MM.1S (cell line): ENCODE results near the gene MAML3.

Experiments
- DNase-seq: peaks from one replicate; pipeline ENCODE4 v3.0.0-alpha.2; 2015
- H2AFZ ChIP-seq: fragments of 300-600 bp; sonication (generic); 2 replicates; pipeline ENCODE4 v1.6.0; 2016; ENCODE audit warnings: antibody characterized with exemption, low read length
- H3F3A ChIP-seq: fragments of 300-600 bp; sonication (generic); 2 replicates; pipeline ENCODE4 v1.6.1; 2016; ENCODE audit warnings: mild to moderate bottlenecking, antibody characterized with exemption, low read length, moderate library complexity, mixed read lengths; ENCODE audit not compliant: insufficient read depth
- H3K27ac ChIP-seq: fragments of 300-600 bp; sonication (generic); 2 replicates; pipeline ENCODE4 v1.5.1; 2016; ENCODE audit warnings: mild to moderate bottlenecking, low read length
- H3K27me3 ChIP-seq: fragments of 300-600 bp; sonication (generic); replicated peaks from 2 replicates; pipeline ENCODE4 v1.6.0; 2016; ENCODE audit warnings: low read length; ENCODE audit not compliant: insufficient read depth
- H3K36me3 ChIP-seq: fragments of 300-600 bp; sonication (generic); replicated peaks from 2 replicates; pipeline ENCODE4 v1.6.1; 2016; ENCODE audit warnings: mild to moderate bottlenecking, low read length, mixed read lengths; ENCODE audit not compliant: insufficient read depth
- H3K4me1 ChIP-seq: fragments of 300-600 bp; sonication (generic); 2 replicates; pipeline ENCODE4 v1.6.1; 2016; ENCODE audit warnings: low read length, mixed read lengths
- H3K4me2 ChIP-seq: fragments of 300-600 bp; sonication (generic); 2 replicates; pipeline ENCODE4 v1.6.0; 2016; ENCODE audit warnings: low read depth, low read length
- H3K4me3 ChIP-seq: fragments of 300-600 bp; sonication (generic); 2 replicates; pipeline ENCODE4 v1.5.1; 2016; ENCODE audit warnings: low read length, mixed read lengths
- H3K79me2 ChIP-seq: fragments of 300-600 bp; sonication (generic); 2 replicates; pipeline ENCODE4 v1.6.1; 2016; ENCODE audit warnings: mixed run types, low read length, mixed read lengths
- H3K9ac ChIP-seq: fragments of 300-600 bp; sonication (generic); 2 replicates; pipeline ENCODE4 v1.6.1; 2016; ENCODE audit warnings: low read length, mixed read lengths
- H3K9me2 ChIP-seq: fragments of 300-600 bp; sonication (generic); replicated peaks from 2 replicates; pipeline ENCODE4 v1.6.1; 2016; ENCODE audit warnings: mild to moderate bottlenecking, low read length, mixed read lengths; ENCODE audit not compliant: insufficient read depth
- H3K9me3 ChIP-seq: fragments of 300-600 bp; sonication (generic); replicated peaks from 2 replicates; pipeline ENCODE4 v1.6.1; 2016; ENCODE audit warnings: mild to moderate bottlenecking, low read length, mixed read lengths; ENCODE audit not compliant: insufficient read depth
- H4K20me1 ChIP-seq: fragments of 300-600 bp; sonication (generic); 2 replicates; pipeline ENCODE4 v1.6.1; 2016; ENCODE audit warnings: mild to moderate bottlenecking, low read length, moderate library complexity, mixed read lengths; ENCODE audit not compliant: insufficient read depth
- CTCF ChIP-seq: fragments of 300-600 bp; sonication (generic); IDR thresholded peaks from 2 replicates; pipeline ENCODE4 v1.5.1; 2016; ENCODE audit warnings: antibody characterized with exemption, low read length, mixed read lengths
- EZH2 ChIP-seq: fragments of 300-600 bp; sonication (generic); optimal IDR thresholded peaks from 2 replicates; pipeline ENCODE3; 2017; ENCODE audit warnings: low read depth, mild to moderate bottlenecking, antibody characterized with exemption, low read length, mixed read lengths
- EZH2phosphoT487 ChIP-seq: fragments of 300-600 bp; sonication (generic); IDR thresholded peaks from 2 replicates; pipeline ENCODE4 v1.6.1; 2018; ENCODE audit warnings: antibody characterized with exemption, low read length

MAML3 gene

DNA sequence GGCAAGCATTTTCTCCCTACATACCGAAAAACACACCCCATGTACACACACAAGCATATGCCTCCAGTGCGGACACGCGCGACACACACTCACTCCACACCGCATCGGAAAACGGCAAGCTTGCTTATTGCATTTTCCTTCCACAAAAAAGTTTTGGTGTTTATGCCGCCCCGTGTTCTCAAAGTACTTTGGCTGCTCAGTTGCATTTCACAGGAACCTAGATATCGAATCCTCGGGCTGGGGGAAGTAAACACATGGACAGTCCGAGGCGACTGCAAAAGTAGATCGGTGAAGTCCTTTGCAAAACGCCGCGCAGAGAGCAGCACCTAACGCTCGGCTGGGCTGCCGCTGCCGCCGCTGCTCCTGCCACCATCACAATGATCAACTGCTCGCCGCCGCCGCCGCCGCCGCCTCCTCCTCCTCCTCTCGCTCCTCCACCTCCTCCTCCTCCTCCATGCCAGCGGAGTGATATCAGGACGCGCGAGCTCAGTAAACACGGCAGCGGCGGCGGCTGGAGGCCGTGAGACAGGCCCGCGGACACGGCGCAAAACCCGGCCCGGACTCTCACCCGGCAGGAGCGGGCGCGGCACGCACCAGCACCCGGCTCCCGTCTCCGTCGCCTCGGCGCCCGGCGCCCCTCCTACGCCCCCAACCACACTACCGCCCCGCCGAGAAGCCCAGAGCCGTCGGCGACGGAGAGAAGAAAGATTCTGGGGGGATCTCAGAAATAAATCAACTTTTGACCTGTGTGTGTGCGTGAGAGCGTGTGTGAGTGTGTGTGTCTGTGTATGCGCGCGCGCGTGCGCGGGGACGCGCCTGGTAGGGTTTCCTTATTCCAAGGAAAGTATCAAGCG is at the start of gene MAML3:
Gene MAML3, minus strand, starts transcription at position 467 of the 854 bp plus-strand sequence. CDS start 857 bp downstream, outside the sequence.
- H3K9ac ChIP-seq, result peak within 1 kb of the TSS; percentile 54; the same call in 1 of the 2 replicates
- H3F3A ChIP-seq, result peaks cover 57% of the 10 kb centered on the region
- peak within 1 kb of the TSS; percentile 99 for H2AFZ ChIP-seq
- DNase-seq, result peak; percentile 93
- H3K79me2 ChIP-seq, result no peaks in the 10 kb centered on the region
- peaks cover 19% of the 10 kb centered on the region for H3K27me3 ChIP-seq
- no peak within 1 kb of the TSS; the same call in 1 of the 2 replicates for H3K27ac ChIP-seq
- H3K4me3 ChIP-seq, result peak within 1 kb of the TSS; percentile 94
- H4K20me1 ChIP-seq, result no peaks in the 10 kb centered on the region
- peak within 1 kb of the TSS; percentile 89 for H3K4me2 ChIP-seq
- H3K9me3 ChIP-seq, result no peaks in the 10 kb centered on the region
- TF ChIP-seq EZH2phosphoT487 (no peak), EZH2 (no peak), CTCF (no peak)
- H3K4me1 ChIP-seq, result peaks cover 29% of the 10 kb centered on the region
- no peaks in the 10 kb centered on the region for H3K9me2 ChIP-seq
- H3K36me3 ChIP-seq, result no peaks in the 10 kb centered on the region

DNA sequence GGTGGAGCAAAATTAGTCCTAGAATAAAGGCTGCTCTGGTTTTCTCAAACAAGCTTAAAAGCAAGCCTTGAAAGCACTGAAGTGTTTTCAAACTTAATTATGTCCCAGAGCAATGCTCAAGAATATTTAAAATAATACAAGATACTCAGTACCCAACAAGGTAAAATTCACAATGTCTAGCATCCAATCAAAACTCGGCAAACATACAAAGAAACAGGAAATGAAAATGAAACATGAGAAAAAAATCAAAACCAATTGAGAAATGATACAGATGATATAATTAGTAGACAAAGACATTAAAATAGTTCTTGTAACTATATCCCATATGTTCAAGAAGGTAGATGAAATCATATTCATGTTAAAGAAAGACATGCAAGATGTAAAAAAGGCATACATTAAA is 45.0 kb upstream of the MAML3 start:
- no peak for DNase-seq
- TF ChIP-seq EZH2phosphoT487 (no peak), CTCF (no peak), EZH2 (no peak)
- no peak overlapping the region for H2AFZ ChIP-seq

DNA sequence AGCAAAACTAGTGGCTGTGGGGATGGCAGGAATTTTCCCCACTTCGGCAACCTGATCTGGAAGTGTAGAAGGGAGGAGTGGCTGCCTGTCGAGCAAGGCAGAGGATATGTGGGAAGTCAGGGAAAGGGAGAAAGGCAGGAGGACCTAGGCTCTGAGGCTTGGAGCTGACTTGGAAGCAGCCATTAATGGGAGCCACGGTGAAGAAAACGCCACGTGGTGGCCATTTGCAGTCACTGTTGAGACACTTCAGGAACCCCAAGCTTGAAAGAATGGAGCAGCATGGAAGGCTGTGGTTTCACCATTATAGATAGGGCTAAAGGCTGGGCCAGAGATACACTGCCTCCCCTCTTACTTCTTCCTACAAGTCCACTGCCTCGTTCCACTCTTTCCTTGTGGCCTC is 41.8 kb upstream of the MAML3 start:
- H3K9ac ChIP-seq, result no peak overlapping the region
- DNase-seq, result no peak
- no peaks in the 10 kb centered on the region for H3K9me2 ChIP-seq
- H3F3A ChIP-seq, result no peaks in the 10 kb centered on the region
- no peaks in the 10 kb centered on the region for H3K27me3 ChIP-seq
- H3K9me3 ChIP-seq, result no peaks in the 10 kb centered on the region
- H2AFZ ChIP-seq, result no peak overlapping the region
- H3K4me1 ChIP-seq, result no peaks in the 10 kb centered on the region
- no peak for TF ChIP-seq EZH2phosphoT487
- TF ChIP-seq EZH2, result no peak
- TF ChIP-seq CTCF, result no peak
- H3K36me3 ChIP-seq, result no peaks in the 10 kb centered on the region
- no peak overlapping the region for H3K4me2 ChIP-seq
- H3K79me2 ChIP-seq, result no peaks in the 10 kb centered on the region
- H3K4me3 ChIP-seq, result no peak overlapping the region
- H4K20me1 ChIP-seq, result no peaks in the 10 kb centered on the region
- H3K27ac ChIP-seq, result no peak overlapping the region

More for the DNA sequence above, 45.0 kb upstream of the MAML3 start:
- H3K27ac ChIP-seq, result no peak overlapping the region
- no peaks in the 10 kb centered on the region for H3F3A ChIP-seq
- no peaks in the 10 kb centered on the region for H3K4me1 ChIP-seq
- no peak overlapping the region for H3K4me2 ChIP-seq
- H3K4me3 ChIP-seq, result no peak overlapping the region
- no peaks in the 10 kb centered on the region for H3K9me2 ChIP-seq
- no peak overlapping the region for H3K9ac ChIP-seq
- H3K79me2 ChIP-seq, result no peaks in the 10 kb centered on the region
- no peaks in the 10 kb centered on the region for H3K36me3 ChIP-seq
- no peaks in the 10 kb centered on the region for H4K20me1 ChIP-seq
- no peaks in the 10 kb centered on the region for H3K27me3 ChIP-seq
- no peaks in the 10 kb centered on the region for H3K9me3 ChIP-seq
